ENCODE results near the gene PBOV1. TPM values are rescaled to one million over a fixed set of nuclear protein-coding genes. Genes with fewer than 3 reads are reported as not detected.

PBOV1 gene
- total RNA-seq, 5 donors from 2014 or later (not counting 1 experiment from before 2014, with no cell fraction given), result not detected

GRCh38 chr6:138227316-138227781 is 9.1 kb upstream of the PBOV1 start:
- CTCF ChIA-PET, result no interaction called here
- no peak overlapping the region for H3K4me3 Mint-ChIP-seq
- POLR2A ChIA-PET, result no interaction called here

GRCh38 chr6:138226700-138227315 is 8.5 kb upstream of the PBOV1 start:
- 91% methylated on average over 3 of the region's 4 CpGs for WGBS (ENCODE audit: insufficient coverage)

More at GRCh38 chr6:138227316-138227781, 9.1 kb upstream of the PBOV1 start:
- no peaks in the 10 kb centered on the region for H3K9me3 Mint-ChIP-seq
- 76% methylated on average over 3 of the region's 8 CpGs for WGBS (ENCODE audit: insufficient coverage)
- DNase-seq, result no peak
- no peaks in the 10 kb centered on the region for H3K36me3 Mint-ChIP-seq
- Histone ChIP-seq H3K27me3 (replicated peaks in 1 of 2; ENCODE audit: control insufficient read depth in 2 of 2, extremely low read depth in 1 of 2, insufficient read depth in 2 of 2, low read length in 1 of 2) (no peaks in the 10 kb centered on the region), H3K27ac (ENCODE audit: low read length) (no peak overlapping the region), H3K9me3 (no peaks in the 10 kb centered on the region), H3K4me3 (ENCODE audit: control insufficient read depth in 1 of 2, extremely low read depth in 1 of 2, low read length in 1 of 2) (no peak overlapping the region), H3K4me1 (ENCODE audit: control insufficient read depth in 1 of 2, extremely low read depth in 1 of 2, insufficient read depth in 2 of 2, low read length in 2 of 2) (no peaks in the 10 kb centered on the region), H3K36me3 (ENCODE audit: control insufficient read depth in 2 of 2, extremely low read depth in 1 of 2, insufficient read depth in 1 of 2, low read length in 1 of 2) (no peaks in the 10 kb centered on the region)
- H3K27ac Mint-ChIP-seq, result no peak overlapping the region
- H3K27me3 Mint-ChIP-seq, result peaks cover 5 to 9% of the 10 kb centered on the region in 2 donors
- ATAC-seq (replicated peaks in 1 of 4), result no peak
- no peaks in the 10 kb centered on the region for H3K4me1 Mint-ChIP-seq

GRCh38 chr6:138225953-138226352 is 7.7 kb upstream of the PBOV1 start:
- H3K9me3 Mint-ChIP-seq, result no peaks in the 10 kb centered on the region
- Histone ChIP-seq H3K4me1 (ENCODE audit: control insufficient read depth in 1 of 2, extremely low read depth in 1 of 2, insufficient read depth in 2 of 2, low read length in 2 of 2) (no peaks in the 10 kb centered on the region), H3K27me3 (replicated peaks in 1 of 2; ENCODE audit: control insufficient read depth in 2 of 2, extremely low read depth in 1 of 2, insufficient read depth in 2 of 2, low read length in 1 of 2) (no peaks in the 10 kb centered on the region), H3K4me3 (ENCODE audit: control insufficient read depth in 1 of 2, extremely low read depth in 1 of 2, low read length in 1 of 2) (no peak overlapping the region), H3K36me3 (ENCODE audit: control insufficient read depth in 2 of 2, extremely low read depth in 1 of 2, insufficient read depth in 1 of 2, low read length in 1 of 2) (no peaks in the 10 kb centered on the region), H3K27ac (ENCODE audit: low read length) (no peak overlapping the region), H3K9me3 (no peaks in the 10 kb centered on the region)
- ATAC-seq (replicated peaks in 1 of 4) (no peak), DNase-seq (no peak)
- peaks cover 5 to 14% of the 10 kb centered on the region in 2 donors for H3K27me3 Mint-ChIP-seq
- 92% methylated on average over 2 of the region's 4 CpGs for WGBS (ENCODE audit: insufficient coverage)
- H3K27ac Mint-ChIP-seq, result no peak overlapping the region
- H3K4me3 Mint-ChIP-seq, result no peak overlapping the region
- ChIA-PET POLR2A (no interaction called here), CTCF (interaction anchor here in 1 of 2 donors (0.6 kb wide), 1 partner anchor 421 kb away, joined by 3 read pairs; no protein-coding TSS in a partner anchor)
- H3K36me3 Mint-ChIP-seq, result no peaks in the 10 kb centered on the region
- no peaks in the 10 kb centered on the region for H3K4me1 Mint-ChIP-seq

More at GRCh38 chr6:138226700-138227315, 8.5 kb upstream of the PBOV1 start:
- Histone ChIP-seq H3K4me1 (ENCODE audit: control insufficient read depth in 1 of 2, extremely low read depth in 1 of 2, insufficient read depth in 2 of 2, low read length in 2 of 2) (no peaks in the 10 kb centered on the region), H3K27ac (ENCODE audit: low read length) (no peak overlapping the region), H3K4me3 (ENCODE audit: control insufficient read depth in 1 of 2, extremely low read depth in 1 of 2, low read length in 1 of 2) (no peak overlapping the region), H3K36me3 (ENCODE audit: control insufficient read depth in 2 of 2, extremely low read depth in 1 of 2, insufficient read depth in 1 of 2, low read length in 1 of 2) (no peaks in the 10 kb centered on the region), H3K27me3 (replicated peaks in 1 of 2; ENCODE audit: control insufficient read depth in 2 of 2, extremely low read depth in 1 of 2, insufficient read depth in 2 of 2, low read length in 1 of 2) (no peaks in the 10 kb centered on the region), H3K9me3 (no peaks in the 10 kb centered on the region)
- DNase-seq (no peak), ATAC-seq (replicated peaks in 1 of 4) (no peak)
- POLR2A ChIA-PET, result no interaction called here
- H3K9me3 Mint-ChIP-seq, result no peaks in the 10 kb centered on the region
- H3K27me3 Mint-ChIP-seq, result peaks cover 5 to 9% of the 10 kb centered on the region in 2 donors
- H3K4me1 Mint-ChIP-seq, result no peaks in the 10 kb centered on the region
- H3K4me3 Mint-ChIP-seq, result no peak overlapping the region
- no peak overlapping the region for H3K27ac Mint-ChIP-seq
- CTCF ChIA-PET, result no interaction called here
- no peaks in the 10 kb centered on the region for H3K36me3 Mint-ChIP-seq

- Histone ChIP-seq H3K9me3 (no peaks in the 10 kb centered on the region), H3K4me1 (ENCODE audit: control insufficient read depth in 1 of 2, extremely low read depth in 1 of 2, insufficient read depth in 2 of 2, low read length in 2 of 2) (no peaks in the 10 kb centered on the region), H3K27ac (ENCODE audit: low read length) (no peak overlapping the region), H3K4me3 (ENCODE audit: control insufficient read depth in 1 of 2, extremely low read depth in 1 of 2, low read length in 1 of 2) (no peak overlapping the region), H3K27me3 (replicated peaks in 1 of 2; ENCODE audit: control insufficient read depth in 2 of 2, extremely low read depth in 1 of 2, insufficient read depth in 2 of 2, low read length in 1 of 2) (peaks cover 0 to 2% of the 10 kb centered on the region in 2 experiments), H3K36me3 (ENCODE audit: control insufficient read depth in 2 of 2, extremely low read depth in 1 of 2, insufficient read depth in 1 of 2, low read length in 1 of 2) (no peaks in the 10 kb centered on the region)
- peaks cover 10 to 21% of the 10 kb centered on the region in 2 donors for H3K27me3 Mint-ChIP-seq
- CTCF ChIA-PET, result no interaction called here
- no peak overlapping the region for H3K27ac Mint-ChIP-seq
- DNase-seq (no peak), ATAC-seq (replicated peaks in 1 of 4) (no peak)
- H3K4me3 Mint-ChIP-seq, result no peak overlapping the region
- POLR2A ChIA-PET, result no interaction called here
- H3K36me3 Mint-ChIP-seq, result no peaks in the 10 kb centered on the region
- H3K4me1 Mint-ChIP-seq, result no peaks in the 10 kb centered on the region
- H3K9me3 Mint-ChIP-seq, result no peaks in the 10 kb centered on the region
- no CpG with 5 or more reads among the region's 4 CpGs for WGBS (ENCODE audit: insufficient coverage)
These were observed 4.7 kb upstream of the PBOV1 start for GRCh38 chr6:138222901-138223546.

GRCh38 chr6:138219901-138220300 is 1.6 kb upstream of the PBOV1 start:
- WGBS (ENCODE audit: insufficient coverage), result 100% methylated on average over 1 of the region's 4 CpGs
- no peak for ATAC-seq (replicated peaks in 1 of 4)
- POLR2A ChIA-PET, result no interaction called here

GRCh38 chr6:138219398-138219797 is 1.1 kb upstream of the PBOV1 start:
- WGBS (ENCODE audit: insufficient coverage), result 92% methylated on average over 1 of the region's 3 CpGs
- Mint-ChIP-seq H3K27me3 (peaks cover 25 to 45% of the 10 kb centered on the region in 2 donors), H3K36me3 (no peaks in the 10 kb centered on the region), H3K9me3 (no peaks in the 10 kb centered on the region), H3K27ac (no peak overlapping the region), H3K4me3 (no peak overlapping the region), H3K4me1 (no peaks in the 10 kb centered on the region)
- H3K4me1 ChIP-seq (ENCODE audit: control insufficient read depth in 1 of 2, extremely low read depth in 1 of 2, insufficient read depth in 2 of 2, low read length in 2 of 2), result no peaks in the 10 kb centered on the region
- ATAC-seq (replicated peaks in 1 of 4), result no peak
- H3K36me3 ChIP-seq (ENCODE audit: control insufficient read depth in 2 of 2, extremely low read depth in 1 of 2, insufficient read depth in 1 of 2, low read length in 1 of 2), result no peaks in the 10 kb centered on the region
- DNase-seq, result no peak
- no peak overlapping the region for H3K4me3 ChIP-seq (ENCODE audit: control insufficient read depth in 1 of 2, extremely low read depth in 1 of 2, low read length in 1 of 2)
- POLR2A ChIA-PET, result no interaction called here
- CTCF ChIA-PET, result no interaction called here
- no peaks in the 10 kb centered on the region for H3K9me3 ChIP-seq
- H3K27ac ChIP-seq (ENCODE audit: low read length), result no peak overlapping the region
- H3K27me3 ChIP-seq (replicated peaks in 1 of 2; ENCODE audit: control insufficient read depth in 2 of 2, extremely low read depth in 1 of 2, insufficient read depth in 2 of 2, low read length in 1 of 2), result peaks cover 0 to 2% of the 10 kb centered on the region in 2 experiments

More at GRCh38 chr6:138219901-138220300, 1.6 kb upstream of the PBOV1 start:
- no peaks in the 10 kb centered on the region for H3K9me3 ChIP-seq
- H3K4me1 ChIP-seq (ENCODE audit: control insufficient read depth in 1 of 2, extremely low read depth in 1 of 2, insufficient read depth in 2 of 2, low read length in 2 of 2), result no peaks in the 10 kb centered on the region
- DNase-seq, result no peak
- Mint-ChIP-seq H3K27ac (no peak overlapping the region), H3K4me1 (no peaks in the 10 kb centered on the region), H3K9me3 (no peaks in the 10 kb centered on the region), H3K36me3 (no peaks in the 10 kb centered on the region), H3K4me3 (no peak overlapping the region), H3K27me3 (peaks cover 24 to 46% of the 10 kb centered on the region in 2 donors)
- peaks cover 0 to 2% of the 10 kb centered on the region in 2 experiments for H3K27me3 ChIP-seq (replicated peaks in 1 of 2; ENCODE audit: control insufficient read depth in 2 of 2, extremely low read depth in 1 of 2, insufficient read depth in 2 of 2, low read length in 1 of 2)
- no peaks in the 10 kb centered on the region for H3K36me3 ChIP-seq (ENCODE audit: control insufficient read depth in 2 of 2, extremely low read depth in 1 of 2, insufficient read depth in 1 of 2, low read length in 1 of 2)
- CTCF ChIA-PET, result no interaction called here
- no peak overlapping the region for H3K27ac ChIP-seq (ENCODE audit: low read length)
- no peak overlapping the region for H3K4me3 ChIP-seq (ENCODE audit: control insufficient read depth in 1 of 2, extremely low read depth in 1 of 2, low read length in 1 of 2)
